ENCODE data around the gene TGFB2.

DNA sequence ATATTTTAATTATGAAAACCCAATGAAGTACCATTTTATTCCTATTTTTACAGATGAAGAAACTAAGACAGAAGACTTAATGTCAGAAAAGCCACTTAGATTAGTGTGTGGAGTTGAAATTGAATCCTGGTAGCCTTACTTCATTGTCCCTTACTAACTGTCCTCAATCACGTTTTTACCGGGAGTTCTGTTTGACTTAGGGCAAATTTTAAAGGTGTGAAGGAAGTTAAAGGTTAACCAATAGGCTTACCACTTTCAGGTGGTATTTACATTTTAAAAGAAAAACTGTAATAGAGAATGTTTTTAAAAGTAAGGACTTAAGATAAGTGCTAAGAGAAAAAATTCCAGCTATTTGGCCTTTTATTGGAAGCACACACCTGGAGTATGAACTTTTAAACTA, 47.7 kb upstream of the TGFB2 start:
- TF ChIP-seq, protein P1, sequence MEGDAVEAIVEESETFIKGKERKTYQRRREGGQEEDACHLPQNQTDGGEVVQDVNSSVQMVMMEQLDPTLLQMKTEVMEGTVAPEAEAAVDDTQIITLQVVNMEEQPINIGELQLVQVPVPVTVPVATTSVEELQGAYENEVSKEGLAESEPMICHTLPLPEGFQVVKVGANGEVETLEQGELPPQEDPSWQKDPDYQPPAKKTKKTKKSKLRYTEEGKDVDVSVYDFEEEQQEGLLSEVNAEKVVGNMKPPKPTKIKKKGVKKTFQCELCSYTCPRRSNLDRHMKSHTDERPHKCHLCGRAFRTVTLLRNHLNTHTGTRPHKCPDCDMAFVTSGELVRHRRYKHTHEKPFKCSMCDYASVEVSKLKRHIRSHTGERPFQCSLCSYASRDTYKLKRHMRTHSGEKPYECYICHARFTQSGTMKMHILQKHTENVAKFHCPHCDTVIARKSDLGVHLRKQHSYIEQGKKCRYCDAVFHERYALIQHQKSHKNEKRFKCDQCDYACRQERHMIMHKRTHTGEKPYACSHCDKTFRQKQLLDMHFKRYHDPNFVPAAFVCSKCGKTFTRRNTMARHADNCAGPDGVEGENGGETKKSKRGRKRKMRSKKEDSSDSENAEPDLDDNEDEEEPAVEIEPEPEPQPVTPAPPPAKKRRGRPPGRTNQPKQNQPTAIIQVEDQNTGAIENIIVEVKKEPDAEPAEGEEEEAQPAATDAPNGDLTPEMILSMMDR (IDR thresholded peaks at IDR 0.05; ENCODE audit: extremely low read depth in 1 of 2, insufficient read depth in 1 of 2, low read depth in 1 of 2, low read length in 2 of 2), result no peak
- TF ChIP-seq EZH2 (IDR thresholded peaks at IDR 0.05; ENCODE audit: borderline replicate concordance, low read depth, low read length, severe bottlenecking), result no peak
- no peak for TF ChIP-seq MYC (IDR thresholded peaks at IDR 0.05; ENCODE audit: low read depth, low read length)
- no peak for TF ChIP-seq POLR2A (IDR thresholded peaks at IDR 0.05; ENCODE audit: low read depth, low read length)
- no peak for TF ChIP-seq GATA2 (IDR thresholded peaks at IDR 0.05; ENCODE audit: insufficient read depth, insufficient read length, low read depth, low read length)
- TF ChIP-seq FOS (IDR thresholded peaks at IDR 0.05; ENCODE audit: borderline replicate concordance, insufficient read depth, low read length), result no peak
